Loucy (cell line): ENCODE results near the gene CNTFR.

ENCODE experiments used
- H2AFZ ChIP-seq: fragments of 200-600 bp; sonication (generic); 2 replicates; pipeline ENCODE4 v1.6.0; 2016; ENCODE audit warnings: antibody characterized with exemption, mild to moderate bottlenecking, low read length, moderate library complexity
- H3F3A ChIP-seq: fragments of 200-600 bp; 2 replicates; pipeline ENCODE4 v1.6.0; 2016; ENCODE audit warnings: antibody characterized with exemption, low read depth, mild to moderate bottlenecking
- H3K27me3 ChIP-seq: fragments of 200-600 bp; sonication (generic); 2 replicates; pipeline ENCODE4 v1.6.1; 2014; ENCODE audit warnings: low read length, mild to moderate bottlenecking; ENCODE audit not compliant: insufficient read depth, poor library complexity, severe bottlenecking
- H3K36me3 ChIP-seq: fragments of 200-600 bp; sonication (generic); 2 replicates; pipeline ENCODE4 v1.6.1; 2016; ENCODE audit warnings: low read length; ENCODE audit not compliant: insufficient read depth
- H3K4me1 ChIP-seq: fragments of 200-600 bp; sonication (generic); 2 replicates; pipeline ENCODE4 v1.5.1; 2014; ENCODE audit warnings: low read length, mild to moderate bottlenecking; ENCODE audit not compliant: insufficient read depth, poor library complexity, severe bottlenecking
- H3K4me2 ChIP-seq: fragments of 200-600 bp; sonication (generic); 2 replicates; pipeline ENCODE4 v1.6.0; 2014; ENCODE audit warnings: antibody characterized with exemption, low read length, low read depth, mild to moderate bottlenecking; ENCODE audit not compliant: poor library complexity, severe bottlenecking
- H3K4me3 ChIP-seq: fragments of 200-600 bp; sonication (generic); 2 replicates; pipeline ENCODE4 v1.5.1; 2014; ENCODE audit warnings: low read length, mild to moderate bottlenecking, mixed read lengths; ENCODE audit not compliant: poor library complexity, severe bottlenecking
- H3K79me2 ChIP-seq: fragments of 200-600 bp; sonication (generic); 2 replicates; pipeline ENCODE4 v1.6.1; 2014; ENCODE audit warnings: low read length; ENCODE audit not compliant: insufficient read depth
- H3K9ac ChIP-seq: fragments of 200-600 bp; sonication (generic); 2 replicates; pipeline ENCODE4 v1.6.0; 2014; ENCODE audit warnings: mild to moderate bottlenecking, low read depth, low read length, moderate library complexity; ENCODE audit not compliant: poor library complexity, severe bottlenecking
- H3K9me2 ChIP-seq: fragments of 200-600 bp; sonication (generic); replicated peaks from 2 replicates; pipeline ENCODE4 v1.6.1; 2016; ENCODE audit warnings: low read depth, low read length, mixed read lengths
- H3K9me3 ChIP-seq: fragments of 200-600 bp; sonication (generic); 2 replicates; pipeline ENCODE4 v1.6.1; 2014; ENCODE audit warnings: mild to moderate bottlenecking, antibody characterized with exemption, low read length, low read depth; ENCODE audit not compliant: insufficient read depth
- H4K20me1 ChIP-seq: fragments of 200-600 bp; sonication (generic); 2 replicates; pipeline ENCODE4 v1.6.0; 2014; ENCODE audit warnings: antibody characterized with exemption, low read length, mild to moderate bottlenecking; ENCODE audit not compliant: insufficient read depth, poor library complexity, severe bottlenecking
- EZH2phosphoT487 ChIP-seq: fragments of 200-600 bp; IDR thresholded peaks from 2 replicates; pipeline ENCODE4 v1.6.1; 2018; ENCODE audit warnings: antibody characterized with exemption, mild to moderate bottlenecking, moderate library complexity, borderline replicate concordance
- TF ChIP-seq, protein P1 (sequence below): fragments of 200-600 bp; sonication (generic); conservative IDR thresholded peaks from 2 replicates; pipeline ENCODE4 v1.5.1; 2014; ENCODE audit warnings: mild to moderate bottlenecking, antibody characterized with exemption, low read length

The CNTFR gene

DNA sequence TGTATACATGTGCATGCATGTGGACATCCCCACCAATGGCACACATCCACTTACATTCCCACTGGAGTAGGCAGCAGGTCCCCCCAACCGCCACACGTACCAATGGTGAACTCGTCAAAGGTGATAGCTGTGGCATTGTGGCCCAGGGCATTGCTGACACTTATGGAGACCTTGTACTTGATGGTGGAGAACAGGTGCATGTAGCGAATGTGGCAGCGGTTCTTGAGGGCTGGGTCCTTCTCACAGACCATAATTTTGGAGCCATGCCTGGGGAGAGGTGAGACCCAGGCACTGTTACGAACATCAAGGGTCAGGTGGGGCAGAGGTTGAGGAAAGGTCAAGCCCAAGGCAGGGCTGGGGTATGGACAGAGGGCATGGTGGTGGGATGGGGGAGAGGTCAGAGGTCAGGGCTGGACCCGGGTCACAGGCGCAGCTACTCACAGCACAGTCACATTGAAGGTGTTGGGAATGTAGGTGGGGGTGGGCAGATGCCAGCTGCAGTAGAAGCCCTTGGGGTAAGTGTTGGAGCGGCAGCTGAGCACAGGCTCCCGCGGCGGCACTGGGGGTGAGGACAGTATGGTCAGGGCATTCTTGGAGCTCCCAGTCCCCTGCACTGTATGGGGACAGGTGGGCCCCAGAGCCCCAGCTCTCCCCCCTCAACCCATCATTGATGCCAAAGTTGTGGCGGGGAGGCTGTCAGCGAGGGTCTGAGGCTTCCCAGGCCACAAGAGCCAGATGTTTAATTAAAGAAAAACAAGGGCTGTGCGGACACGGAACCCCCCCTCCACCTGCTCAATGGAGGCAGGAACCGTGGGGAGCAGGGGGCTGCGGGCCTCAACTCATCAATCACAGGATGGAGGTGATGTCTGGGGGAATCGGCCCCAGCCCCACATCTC lies 31.9 kb downstream of the CNTFR start:
- H3K9me3 ChIP-seq, result no peaks in the 10 kb centered on the region
- no peak overlapping the region for H2AFZ ChIP-seq
- H3K4me1 ChIP-seq, result no peaks in the 10 kb centered on the region
- no peak overlapping the region for H3K4me3 ChIP-seq
- no peaks in the 10 kb centered on the region for H3K79me2 ChIP-seq
- no peak overlapping the region for H3K9ac ChIP-seq
- no peaks in the 10 kb centered on the region for H3K36me3 ChIP-seq
- H3K9me2 ChIP-seq, result no peaks in the 10 kb centered on the region
- H3K4me2 ChIP-seq, result no peak overlapping the region
- H3K27me3 ChIP-seq, result no peaks in the 10 kb centered on the region
- no peaks in the 10 kb centered on the region for H3F3A ChIP-seq
- TF ChIP-seq EZH2phosphoT487, result no peak
- TF ChIP-seq, protein P1, sequence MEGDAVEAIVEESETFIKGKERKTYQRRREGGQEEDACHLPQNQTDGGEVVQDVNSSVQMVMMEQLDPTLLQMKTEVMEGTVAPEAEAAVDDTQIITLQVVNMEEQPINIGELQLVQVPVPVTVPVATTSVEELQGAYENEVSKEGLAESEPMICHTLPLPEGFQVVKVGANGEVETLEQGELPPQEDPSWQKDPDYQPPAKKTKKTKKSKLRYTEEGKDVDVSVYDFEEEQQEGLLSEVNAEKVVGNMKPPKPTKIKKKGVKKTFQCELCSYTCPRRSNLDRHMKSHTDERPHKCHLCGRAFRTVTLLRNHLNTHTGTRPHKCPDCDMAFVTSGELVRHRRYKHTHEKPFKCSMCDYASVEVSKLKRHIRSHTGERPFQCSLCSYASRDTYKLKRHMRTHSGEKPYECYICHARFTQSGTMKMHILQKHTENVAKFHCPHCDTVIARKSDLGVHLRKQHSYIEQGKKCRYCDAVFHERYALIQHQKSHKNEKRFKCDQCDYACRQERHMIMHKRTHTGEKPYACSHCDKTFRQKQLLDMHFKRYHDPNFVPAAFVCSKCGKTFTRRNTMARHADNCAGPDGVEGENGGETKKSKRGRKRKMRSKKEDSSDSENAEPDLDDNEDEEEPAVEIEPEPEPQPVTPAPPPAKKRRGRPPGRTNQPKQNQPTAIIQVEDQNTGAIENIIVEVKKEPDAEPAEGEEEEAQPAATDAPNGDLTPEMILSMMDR, result no peak
- H4K20me1 ChIP-seq, result no peaks in the 10 kb centered on the region

DNA sequence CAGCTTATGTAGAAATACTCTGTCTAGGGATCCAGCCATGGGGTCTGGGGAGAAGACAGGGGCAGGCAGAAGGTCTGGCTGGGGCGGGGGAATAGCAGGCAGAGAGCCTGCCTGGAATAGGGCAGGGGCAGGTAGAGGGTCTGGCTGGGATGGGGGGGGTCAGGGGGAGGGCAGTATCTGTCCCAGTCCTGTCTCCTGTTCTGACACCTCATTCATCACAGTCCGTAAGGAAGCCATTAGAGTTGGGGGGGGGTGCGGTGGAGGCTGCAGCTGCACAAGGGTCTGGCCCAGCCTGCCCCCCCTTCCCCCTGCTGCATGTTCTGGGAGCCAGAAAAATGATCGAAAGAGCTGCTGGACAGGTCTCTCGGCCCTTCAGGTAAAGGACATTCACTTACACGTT lies 32.6 kb downstream of the CNTFR start:
- no peaks in the 10 kb centered on the region for H3K36me3 ChIP-seq
- no peak overlapping the region for H3K9ac ChIP-seq
- TF ChIP-seq, protein P1, result no peak
- TF ChIP-seq EZH2phosphoT487, result no peak
- H3K4me2 ChIP-seq, result no peak overlapping the region
- H2AFZ ChIP-seq, result no peak overlapping the region
- H3F3A ChIP-seq, result no peaks in the 10 kb centered on the region
- H3K27me3 ChIP-seq, result no peaks in the 10 kb centered on the region
- no peak overlapping the region for H3K4me3 ChIP-seq
- no peaks in the 10 kb centered on the region for H4K20me1 ChIP-seq
- H3K79me2 ChIP-seq, result no peaks in the 10 kb centered on the region
- H3K9me2 ChIP-seq, result no peaks in the 10 kb centered on the region
- no peaks in the 10 kb centered on the region for H3K9me3 ChIP-seq
- no peaks in the 10 kb centered on the region for H3K4me1 ChIP-seq

DNA sequence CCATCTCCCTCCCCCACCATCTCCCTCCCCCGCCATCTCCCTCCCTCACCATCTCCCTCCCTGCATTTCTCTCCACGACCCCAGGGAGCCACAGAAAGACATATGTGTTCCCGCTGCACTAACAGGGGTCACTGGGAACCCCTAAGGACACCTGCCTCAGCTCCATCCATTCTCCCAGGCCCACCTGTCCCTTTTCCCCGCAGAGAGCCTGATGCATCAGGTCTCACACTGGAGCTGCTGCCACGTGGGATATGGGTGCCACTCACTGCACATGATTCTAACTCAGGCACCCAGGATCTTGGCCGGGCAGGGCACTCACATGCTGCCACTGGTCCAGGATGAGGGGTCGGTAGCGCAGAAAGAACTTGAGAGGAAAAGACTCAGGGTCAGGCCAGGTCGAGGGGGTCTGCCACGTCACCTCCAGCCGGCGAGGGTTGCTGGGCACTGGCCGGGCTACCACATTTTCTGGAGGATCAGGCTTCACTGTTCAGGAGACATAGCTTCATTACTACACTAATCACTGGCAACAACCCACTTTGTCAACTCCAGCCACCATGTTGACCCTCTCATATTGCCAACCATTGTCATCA lies 33.5 kb downstream of the CNTFR start:
- H3K4me3 ChIP-seq, result no peak overlapping the region
- no peak for TF ChIP-seq EZH2phosphoT487
- TF ChIP-seq, protein P1, result no peak
- H2AFZ ChIP-seq, result no peak overlapping the region
- H3F3A ChIP-seq, result no peaks in the 10 kb centered on the region
- H3K9ac ChIP-seq, result no peak overlapping the region
- no peaks in the 10 kb centered on the region for H3K9me3 ChIP-seq
- no peak overlapping the region for H3K4me2 ChIP-seq
- H4K20me1 ChIP-seq, result no peaks in the 10 kb centered on the region
- H3K27me3 ChIP-seq, result no peaks in the 10 kb centered on the region
- H3K36me3 ChIP-seq, result no peaks in the 10 kb centered on the region
- no peaks in the 10 kb centered on the region for H3K79me2 ChIP-seq
- no peaks in the 10 kb centered on the region for H3K9me2 ChIP-seq
- H3K4me1 ChIP-seq, result no peaks in the 10 kb centered on the region
